NCI-H345 (cell line): ENCODE measurements around the gene CDH15.
"Not testable (repeated sequence)": the region's sequence is repeated elsewhere in the genome, so short reads cannot be mapped to it uniquely, and the experiment has no call there.

Source experiments
- DNase-seq: peaks from one replicate; lab custom pipeline; 2025; lab: John Stamatoyannopoulos, UW

The CDH15 gene

DNA sequence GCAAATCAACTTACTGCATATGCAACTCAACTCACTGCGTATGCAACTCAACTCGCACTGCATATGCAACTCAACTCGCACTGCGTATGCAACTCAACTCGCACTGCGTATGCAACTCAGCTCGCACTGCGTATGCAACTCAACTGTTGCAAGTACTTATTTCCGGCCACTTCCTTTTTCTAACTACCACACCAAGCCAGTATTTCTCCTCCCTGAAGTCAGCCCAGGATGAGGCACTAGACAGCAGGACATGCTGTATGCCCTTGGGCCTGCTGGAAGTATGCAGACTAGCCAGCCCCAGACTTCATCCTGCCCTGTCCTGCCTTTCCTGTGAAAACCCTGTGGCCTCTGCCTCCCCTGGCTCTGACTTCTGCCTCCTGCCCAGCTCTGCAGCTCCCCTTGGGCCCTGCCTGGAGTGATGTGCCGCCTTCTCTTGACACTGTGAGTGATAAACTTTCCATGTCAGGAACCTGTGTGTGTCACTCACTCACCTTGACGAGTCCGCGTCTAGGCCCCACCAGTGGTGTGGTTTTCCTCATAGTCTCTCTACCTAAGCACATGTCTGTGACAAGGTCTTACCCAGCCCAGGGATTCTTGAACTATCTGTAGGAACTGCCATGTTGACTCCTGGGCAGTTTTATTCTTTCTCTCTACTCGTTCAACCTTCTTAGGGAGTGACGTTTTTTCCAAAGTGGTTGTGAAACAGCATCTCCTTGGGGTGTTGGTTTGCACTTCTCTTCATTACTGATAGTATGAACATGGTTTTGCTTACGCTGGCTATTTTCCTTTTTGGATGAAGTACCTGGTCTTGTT, 62.3 kb downstream of the CDH15 start:
- no peak for DNase-seq

DNA sequence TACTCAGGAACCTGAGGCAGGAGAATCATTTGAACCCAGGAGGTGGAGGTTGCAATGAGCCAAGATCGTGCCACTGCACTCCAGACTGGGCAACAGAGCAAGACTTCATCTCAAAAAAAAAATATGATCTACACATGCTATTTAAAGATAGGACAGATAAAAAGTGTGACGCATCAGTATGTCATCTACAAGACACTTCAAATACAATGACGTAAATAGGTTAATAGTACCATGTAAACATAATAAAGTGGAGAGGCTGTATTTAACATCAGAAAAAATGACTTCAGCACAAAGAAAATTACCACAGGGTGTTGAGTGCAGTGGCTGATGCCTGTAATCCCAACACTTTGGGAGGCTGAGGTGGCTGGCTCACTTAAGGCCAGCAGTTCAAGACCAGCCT, 66.2 kb downstream of the CDH15 start:
- DNase-seq = no peak

- peak; percentile 53 for DNase-seq
Observed at GRCh38 chr16:89241187-89242007, 69.8 kb downstream of the CDH15 start.

GRCh38 chr16:89242795-89243200, 71.2 kb downstream of the CDH15 start:
- no peak for DNase-seq

DNA sequence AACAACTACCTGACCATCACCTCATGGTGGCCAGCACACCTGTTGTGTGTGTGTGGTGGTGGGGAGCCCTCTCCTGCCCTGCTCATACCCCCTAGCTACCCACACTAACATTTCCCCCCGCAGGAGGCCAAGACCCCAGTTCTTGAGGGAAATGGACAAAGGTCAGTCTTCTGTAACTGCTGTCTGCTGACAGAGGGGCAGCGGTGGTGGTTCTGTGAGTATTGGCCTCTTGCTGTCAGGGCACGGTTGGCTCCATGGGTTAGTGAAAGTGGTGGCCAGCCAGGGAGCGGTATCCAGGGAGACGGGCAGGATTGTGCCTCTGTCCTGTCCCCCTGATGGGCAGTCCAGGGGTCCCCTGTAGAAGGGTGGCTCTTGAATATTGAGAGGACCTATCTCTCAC, 72.1 kb downstream of the CDH15 start:
- DNase-seq = no peak

- not testable (repeated sequence) for DNase-seq
Observed at GRCh38 chr16:89244264-89244663, 72.7 kb downstream of the CDH15 start.

DNA sequence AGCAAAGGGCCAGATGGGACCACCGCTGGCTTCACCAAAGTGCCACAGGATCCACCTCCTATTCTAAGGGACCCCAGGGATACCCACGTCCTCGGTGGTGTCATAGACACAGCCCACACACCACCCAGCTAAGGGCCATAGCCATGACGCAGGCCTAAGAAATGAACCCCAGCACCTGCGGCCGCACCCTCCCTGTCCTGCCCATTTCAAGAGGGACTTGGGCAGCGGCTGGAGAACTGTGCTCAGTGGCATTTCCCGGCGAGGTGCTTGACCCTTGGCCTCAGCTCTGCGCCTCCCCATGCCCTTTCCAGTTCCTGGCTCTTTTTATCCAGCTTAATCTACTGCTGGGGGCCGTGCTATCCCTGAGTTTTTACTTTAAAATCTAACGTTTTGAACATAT, 73.2 kb downstream of the CDH15 start:
- DNase-seq = no peak
